Upper lobe of left lung (tissue), 6 donors: ENCODE results near the gene MFSD12. TPM values are rescaled to one million over a fixed set of nuclear protein-coding genes. Genes with fewer than 3 reads are reported as not detected.
"Not testable (repeated sequence)": the region's sequence is repeated elsewhere in the genome, so short reads cannot be mapped to it uniquely, and the experiment has no call there.

ENCODE experiments used
- ATAC-seq, 2 donors: fragments of 200-7000 bp; cut with Tn5 transposase; one replicate each; pipeline ENCODE4 v1.9.1; 2022; ENCODE audit warnings: mild to moderate bottlenecking in 2 of 2, moderate library complexity in 2 of 2; ENCODE audit not compliant: low FRiP score in 2 of 2
- DNase-seq, 2 donors: peaks; one replicate each; pipeline ENCODE4 v3.0.0-alpha.2; 2019 to 2020
- H3K27ac ChIP-seq, 4 donors: fragments of 200-600 bp; sonication (generic); one replicate each; pipeline ENCODE4 v1.5.1; 2016 to 2019
- H3K27me3 ChIP-seq, 4 donors: fragments of 200-600 bp; sonication (generic); one replicate each; pipeline ENCODE4 v1.5.1; 2017 to 2019
- H3K36me3 ChIP-seq, 4 donors: fragments of 200-600 bp; sonication (generic); one replicate each; pipeline ENCODE4 v1.5.1; 2016 to 2019
- H3K4me1 ChIP-seq, 4 donors: fragments of 200-600 bp; sonication (generic); one replicate each; pipeline ENCODE4 v1.5.1; 2018 to 2019
- H3K4me3 ChIP-seq, 4 donors: fragments of 200-600 bp; sonication (generic); one replicate each; pipeline ENCODE4 v1.5.1; 2017 to 2019; ENCODE audit warnings: mild to moderate bottlenecking in 2 of 4, moderate library complexity in 1 of 4
- H3K9me3 ChIP-seq, 4 donors: fragments of 200-600 bp; sonication (generic); one replicate each; pipeline ENCODE4 v1.5.1; 2018 to 2019
- CTCF ChIP-seq, 6 experiments: fragments of 450-650 bp in 4 of 6; fragments of 200-600 bp in 2 of 6; sonication (generic) in 2 of 6; IDR thresholded peaks; one replicate each; pipeline ENCODE4 v1.5.1; 2016 to 2019; ENCODE audit warnings: antibody characterized with exemption in 6 of 6
- EP300 ChIP-seq, 4 donors: sonication (generic); formaldehyde crosslinking; IDR thresholded peaks; one replicate each; pipeline ENCODE4 v1.5.1; 2017; ENCODE audit warnings: antibody characterized with exemption in 4 of 4, control low read depth in 2 of 4
- POLR2A ChIP-seq, 4 donors: fragments of 450-650 bp; IDR thresholded peaks; one replicate each; pipeline ENCODE4 v1.5.1; 2016 to 2017; ENCODE audit warnings: antibody characterized with exemption in 4 of 4, mild to moderate bottlenecking in 2 of 4
- POLR2AphosphoS5 ChIP-seq, 2 donors: sonication (generic); formaldehyde crosslinking; IDR thresholded peaks; one replicate each; pipeline ENCODE4 v1.5.1; 2017; ENCODE audit warnings: antibody characterized with exemption in 2 of 2
- WGBS, 2 donors: methylation state at CpG; one replicate each; pipeline ENCODE4 v1.1.5; 2017 to 2018; 5-methylcytosine and 5-hydroxymethylcytosine counted together
- total RNA-seq, 6 donors: library from RNA; depleted of rRNA in 4 of 6; stranded (reverse); fragments of >200 nt in 4 of 6; gene quantifications; one replicate each; pipeline versions ENCODE4 v1.1.0 to v1.2.1, GENCODE V29; 2016 to 2021
- donor health status: DM: no; HTN: no; CAD: no; lungs with moderate emphysema.
- donor health status: DM: no; HTN: yes; CAD: no; lungs with severe emphysema.

The MFSD12 gene
- total RNA-seq, 6 donors from 2014 or later, result 44.2 to 178 (median 96.0) TPM

GRCh38 chr19:3586707-3587346 is 29.4 kb upstream of the MFSD12 start:
- H3K4me1 ChIP-seq, result peaks cover 8 to 22% (median 10%) of the 10 kb centered on the region in 4 donors
- DNase-seq (peak in 1 of 2 donors; percentile 59), ATAC-seq (peak in 1 of 2 donors; percentile 4)
- TF ChIP-seq EP300 (IDR thresholded peaks at IDR 0.05) (no peak), POLR2AphosphoS5 (IDR thresholded peaks at IDR 0.05) (no peak), CTCF (IDR thresholded peaks at IDR 0.05) (no peak), POLR2A (IDR thresholded peaks at IDR 0.05) (no peak)
- no peak overlapping the region for H3K4me3 ChIP-seq
- 75 to 77% methylated on average over 30 to 31 of the region's 31 CpGs for WGBS, 2 donors
- peaks cover 0 to 17% (median 8%) of the 10 kb centered on the region in 4 donors for H3K27me3 ChIP-seq
- H3K36me3 ChIP-seq, result peaks cover 0 to 8% (median 0%) of the 10 kb centered on the region in 4 donors
- H3K27ac ChIP-seq, result no peak overlapping the region
- no peaks in the 10 kb centered on the region for H3K9me3 ChIP-seq

GRCh38 chr19:3586127-3586626 is 28.8 kb upstream of the MFSD12 start:
- no peak for DNase-seq
- Histone ChIP-seq H3K36me3 (peaks cover 0 to 8% (median 0%) of the 10 kb centered on the region in 4 donors), H3K4me1 (peaks cover 8 to 22% (median 10%) of the 10 kb centered on the region in 4 donors), H3K27me3 (peaks cover 0 to 17% (median 8%) of the 10 kb centered on the region in 4 donors), H3K9me3 (no peaks in the 10 kb centered on the region), H3K4me3 (peak overlapping the region; percentile 8 to 55 (median 40)), H3K27ac (peak overlapping the region in 3 of 4 donors; percentile 5 to 70 (median 44))
- TF ChIP-seq CTCF (IDR thresholded peaks at IDR 0.05), result peak in 5 of 6 experiments; percentile 25 to 52 (median 47)
- TF ChIP-seq POLR2A (IDR thresholded peaks at IDR 0.05), result no peak
- ATAC-seq, result no peak
- 29 to 47% methylated on average over 6 to 16 of the region's 16 CpGs for WGBS, 2 donors

GRCh38 chr19:3585301-3586126 is 28.1 kb upstream of the MFSD12 start, which contains the start of gene GIPC3:
TSS of gene GIPC3 (plus strand) at chr19:3585478. CDS start at chr19:3585598, 120 bp downstream.
- ATAC-seq (no peak), DNase-seq (peak in 1 of 2 donors; percentile 86)
- H3K27ac ChIP-seq, result peak within 1 kb of the TSS in 3 of 4 donors; percentile 5 to 70 (median 44)
- peaks cover 0 to 8% (median 0%) of the 10 kb centered on the region in 4 donors for H3K36me3 ChIP-seq
- no peaks in the 10 kb centered on the region for H3K9me3 ChIP-seq
- 2 to 11% methylated on average over 17 to 21 of the region's 84 CpGs for whole genome bisulfite sequencing, 2 donors
- peaks cover 0 to 17% (median 8%) of the 10 kb centered on the region in 4 donors for H3K27me3 ChIP-seq
- peaks cover 8 to 22% (median 10%) of the 10 kb centered on the region in 4 donors for H3K4me1 ChIP-seq
- TF ChIP-seq POLR2A (IDR thresholded peaks at IDR 0.05), result no peak
- TF ChIP-seq POLR2AphosphoS5 (IDR thresholded peaks at IDR 0.05), result no peak
- TF ChIP-seq CTCF (IDR thresholded peaks at IDR 0.05), result no peak
- no peak for TF ChIP-seq EP300 (IDR thresholded peaks at IDR 0.05)
- peak within 1 kb of the TSS; percentile 8 to 55 (median 40) for H3K4me3 ChIP-seq

- H3K4me3 ChIP-seq, H3K9me3 ChIP-seq, H3K27ac ChIP-seq, ATAC-seq, H3K36me3 ChIP-seq, DNase-seq: not testable (repeated sequence)
- 85 to 91% methylated on average over 15 of the region's 15 CpGs for WGBS, 2 donors
- Histone ChIP-seq H3K27me3 (peaks cover 0 to 17% (median 8%) of the 10 kb centered on the region in 4 donors), H3K4me1 (peaks cover 8 to 22% (median 10%) of the 10 kb centered on the region in 4 donors)
Measured at GRCh38 chr19:3584036-3584802, 26.8 kb upstream of the MFSD12 start.

- H3K27ac ChIP-seq, H3K4me3 ChIP-seq, DNase-seq, H3K9me3 ChIP-seq, H3K36me3 ChIP-seq, ATAC-seq: not testable (repeated sequence)
- H3K4me1 ChIP-seq, result peaks cover 8 to 21% (median 10%) of the 10 kb centered on the region in 4 donors
- H3K27me3 ChIP-seq, result peaks cover 0 to 17% (median 8%) of the 10 kb centered on the region in 4 donors
- WGBS, 2 donors, result 75 to 85% methylated on average over 3 to 4 of the region's 4 CpGs
Measured at GRCh38 chr19:3581792-3582191, 24.4 kb upstream of the MFSD12 start.
